OCI-M2 (cell line): ENCODE measurements around the gene FBXW7.

ENCODE experiments used
- DNase-seq: peaks from one replicate; lab custom pipeline; 2025; ENCODE audit not compliant: unreplicated experiment; lab: John Stamatoyannopoulos, UW

Gene FBXW7

DNA sequence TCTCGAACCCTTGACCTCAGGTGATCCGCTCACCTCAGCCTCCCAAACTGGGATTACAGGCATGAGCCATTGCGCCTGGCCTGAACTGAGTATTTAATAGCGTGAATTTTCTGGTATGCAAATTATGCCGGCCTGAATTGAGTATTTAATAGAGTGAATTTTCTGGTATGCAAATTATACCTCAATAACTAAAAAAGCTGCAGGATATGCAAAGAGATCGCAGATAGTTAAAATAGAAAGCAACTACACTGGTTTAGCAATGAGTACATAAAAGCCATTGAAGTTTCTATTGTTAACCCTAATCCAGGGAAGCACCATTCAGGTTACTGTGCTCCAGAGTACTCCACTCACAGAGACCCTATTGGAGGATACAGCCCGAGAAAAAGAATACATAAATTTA, 22.8 kb downstream of the FBXW7 start:
- no peak for DNase-seq

DNA sequence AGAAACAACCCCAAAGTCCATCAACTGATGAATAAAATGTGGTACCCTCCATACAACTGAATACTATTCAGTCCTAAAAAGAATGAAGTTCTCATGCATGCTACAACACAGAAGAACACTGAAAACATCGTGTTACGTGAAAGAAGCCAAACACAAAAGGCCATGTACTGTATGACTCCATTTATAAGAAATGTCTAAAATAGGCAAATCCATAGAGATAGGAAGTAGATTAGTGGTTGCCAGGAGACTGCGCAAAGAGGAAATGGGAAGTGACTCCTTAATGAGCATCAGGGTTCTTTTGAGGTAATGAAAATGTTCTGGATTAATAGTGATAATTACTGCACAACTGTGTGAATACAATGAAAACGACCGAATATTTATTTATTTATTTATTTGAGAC, 23.4 kb downstream of the FBXW7 start:
- DNase-seq = no peak

DNA sequence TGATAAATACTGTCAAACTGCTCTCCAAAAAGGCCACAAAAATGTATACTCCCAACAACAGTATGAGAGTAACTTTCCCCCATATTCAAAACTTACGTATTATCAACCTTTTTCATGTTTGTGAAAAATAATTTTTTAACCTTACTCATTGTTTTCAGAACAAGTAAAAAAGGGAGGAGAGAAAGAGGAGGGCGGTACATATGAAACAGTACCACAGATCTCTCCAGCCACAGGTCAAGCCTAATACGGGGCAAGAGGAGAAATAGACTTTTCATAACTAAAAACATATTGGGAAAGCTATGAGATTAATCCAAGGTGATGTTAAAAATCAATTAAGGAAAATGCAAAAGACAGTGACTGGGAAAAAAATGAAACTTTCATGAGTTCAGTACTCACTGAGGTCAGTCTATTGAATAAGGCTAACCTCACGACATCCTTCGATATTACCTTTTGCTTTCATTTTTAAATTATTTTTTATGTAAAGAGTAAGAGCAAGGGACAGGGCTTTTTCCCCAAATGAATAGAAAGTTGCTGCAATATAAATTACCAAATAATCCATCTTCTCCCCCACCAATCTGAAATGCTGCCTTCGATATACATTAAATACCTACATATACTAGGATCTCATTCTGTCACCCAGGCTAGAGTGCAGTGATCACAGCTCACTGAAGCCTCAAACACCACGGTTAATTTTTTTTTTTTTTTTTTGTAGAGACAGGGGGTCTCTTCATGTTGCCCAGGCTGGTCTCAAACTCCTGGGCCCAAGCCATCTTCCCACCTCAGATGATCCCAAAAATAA, 25.3 kb downstream of the FBXW7 start:
- DNase-seq = no peak

DNA sequence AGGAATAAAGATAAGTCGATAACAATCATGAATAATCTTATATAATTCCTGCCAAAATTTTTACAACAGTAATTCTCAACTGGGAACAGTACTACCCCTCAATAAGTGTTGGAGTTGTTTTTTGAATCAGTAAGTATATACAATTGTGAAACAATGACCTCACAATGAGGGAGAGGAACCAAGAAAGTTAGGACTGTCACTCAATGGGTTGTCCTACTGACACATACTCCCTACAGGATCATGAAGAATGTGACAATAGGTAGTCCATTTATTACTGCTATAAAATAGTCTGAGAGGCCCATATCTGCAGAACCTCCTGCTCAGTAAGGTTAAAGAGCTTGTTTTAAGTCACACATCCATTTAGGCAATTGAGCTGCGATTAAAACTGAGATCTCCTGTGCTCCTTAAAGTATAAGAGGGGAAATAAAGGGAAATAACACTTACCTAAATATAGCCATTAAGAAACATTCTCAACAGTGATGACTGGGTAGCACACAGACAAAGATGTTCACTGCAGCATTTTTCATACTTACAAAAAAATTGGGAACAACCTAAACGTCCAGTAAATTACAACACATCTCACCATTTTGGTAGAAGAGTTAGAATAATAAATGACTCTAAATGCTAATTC, 26.2 kb downstream of the FBXW7 start:
- DNase-seq = no peak

DNA sequence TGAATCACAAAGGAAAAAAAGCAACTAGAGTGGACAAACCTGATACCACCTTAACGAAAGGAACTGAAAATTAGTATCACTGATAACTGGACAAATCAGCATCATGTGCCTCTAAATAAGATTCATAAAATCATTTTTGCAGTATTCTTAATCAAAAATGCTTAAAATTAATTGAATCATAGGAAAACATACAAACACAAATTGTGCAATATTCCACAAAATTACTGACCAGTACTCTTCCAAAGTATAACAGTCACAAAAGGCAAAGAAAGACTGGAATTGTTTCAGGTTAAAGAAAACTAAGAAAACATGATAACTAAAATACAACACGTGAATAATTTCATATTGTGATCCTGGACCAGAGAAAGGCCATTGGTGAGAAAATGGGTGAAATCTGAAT, 27.1 kb downstream of the FBXW7 start:
- DNase-seq = no peak

DNA sequence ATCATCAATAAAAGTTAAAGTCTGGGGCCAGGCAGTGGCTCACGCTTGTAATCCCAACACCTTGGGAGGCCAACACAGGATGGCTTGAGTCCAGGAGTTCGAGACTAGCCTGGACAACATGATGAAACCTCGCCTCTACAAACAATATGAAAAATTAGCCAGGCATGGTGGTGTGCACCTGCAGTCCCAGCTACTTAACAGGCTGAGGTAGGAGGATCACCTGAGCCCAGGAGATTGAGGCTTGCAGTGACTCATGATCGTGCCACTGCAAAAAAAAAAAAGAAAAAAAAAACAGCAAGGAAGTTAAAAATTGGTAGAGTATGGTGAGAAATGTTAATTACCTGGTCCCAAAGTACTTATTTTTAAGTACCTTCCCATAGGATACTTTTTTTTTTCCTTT, 27.5 kb downstream of the FBXW7 start:
- no peak for DNase-seq

DNA sequence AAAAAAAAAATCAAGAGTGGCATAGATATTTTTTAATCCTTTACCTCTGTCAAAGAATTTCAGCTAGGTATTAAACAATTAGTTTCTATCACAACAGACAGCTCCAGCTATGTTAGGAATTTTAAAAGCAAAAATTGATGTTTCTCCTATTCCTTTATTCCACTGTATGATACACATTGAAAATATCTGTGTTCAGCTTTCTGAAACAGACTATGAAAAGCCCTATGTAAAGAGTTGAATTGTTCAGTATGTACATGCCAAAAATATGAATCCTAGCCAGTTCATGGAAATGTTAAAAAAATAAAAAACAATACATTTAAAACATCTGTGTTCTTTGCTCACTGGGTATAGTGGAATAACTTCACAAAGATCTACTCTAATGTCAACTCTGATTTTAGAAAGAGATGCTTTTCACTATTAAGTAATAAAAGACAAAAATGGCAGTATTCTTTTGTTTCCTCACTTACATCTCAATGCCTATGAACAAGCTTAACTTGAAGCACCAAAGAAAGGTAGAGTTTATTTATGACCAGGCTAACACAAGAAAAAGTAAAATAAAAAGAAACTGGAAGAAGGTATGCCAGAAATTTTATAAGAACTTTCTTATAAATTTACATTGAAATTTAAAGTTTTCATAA, 32.1 kb downstream of the FBXW7 start:
- no peak for DNase-seq

DNA sequence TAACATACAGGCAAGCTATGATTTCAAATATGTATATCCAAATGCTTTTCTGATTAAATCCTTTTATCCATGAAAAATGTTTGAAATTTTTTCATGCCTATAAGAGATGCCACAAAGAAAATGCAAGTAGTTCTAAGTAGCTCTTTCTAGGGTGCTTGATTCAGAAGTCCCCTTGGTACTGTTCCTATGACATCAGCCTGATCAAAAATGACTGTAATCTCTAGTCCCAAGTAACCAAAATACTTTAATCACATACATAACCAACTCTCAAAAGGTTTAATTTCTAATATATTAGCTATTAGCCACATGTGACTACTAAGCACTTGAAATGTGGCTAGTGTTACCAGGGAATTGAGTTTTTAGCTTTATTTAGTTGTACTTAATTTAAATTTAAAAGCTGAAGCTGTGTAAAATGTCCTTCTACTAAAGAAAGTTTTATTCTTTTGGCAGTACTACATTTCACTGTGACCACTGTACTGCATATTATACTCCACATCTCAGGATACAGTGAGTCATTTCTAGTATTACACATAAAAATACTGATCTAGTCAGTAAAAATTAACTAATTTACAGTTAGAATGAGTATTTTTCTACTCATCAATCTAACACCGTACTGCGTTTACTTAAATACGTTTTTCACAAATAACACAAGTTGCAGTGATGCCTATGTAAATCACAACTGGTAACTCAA, 33.9 kb downstream of the FBXW7 start:
- no peak for DNase-seq

DNA sequence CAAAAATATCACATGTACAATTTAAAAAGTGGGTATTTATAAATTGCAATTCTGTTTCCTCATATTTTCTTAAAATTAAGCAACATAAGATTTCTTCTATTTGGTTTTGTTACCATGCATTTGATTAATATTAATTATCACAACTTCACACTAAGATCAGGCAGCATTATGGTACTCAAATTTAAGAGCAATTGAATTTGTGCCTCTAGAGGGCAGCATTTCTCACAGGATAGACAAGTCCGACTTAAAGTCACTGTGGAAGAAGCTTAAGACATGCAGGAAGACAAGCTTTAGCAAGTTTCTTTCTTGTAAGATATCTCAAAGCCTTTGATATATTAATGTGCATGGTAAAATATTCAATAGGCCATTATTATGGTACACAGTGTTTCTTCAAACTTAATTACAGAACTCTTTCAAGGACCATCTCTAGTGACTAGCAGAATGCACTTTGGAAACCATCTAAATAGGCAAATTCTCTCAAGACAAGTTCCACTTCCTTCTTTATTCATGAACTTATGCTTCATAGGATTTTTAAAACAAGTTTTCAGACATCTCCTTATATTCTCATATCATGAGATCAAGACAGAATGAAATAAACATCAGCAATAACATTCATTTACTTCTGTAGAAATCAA, 35.0 kb downstream of the FBXW7 start:
- DNase-seq = peak; percentile 23

DNA sequence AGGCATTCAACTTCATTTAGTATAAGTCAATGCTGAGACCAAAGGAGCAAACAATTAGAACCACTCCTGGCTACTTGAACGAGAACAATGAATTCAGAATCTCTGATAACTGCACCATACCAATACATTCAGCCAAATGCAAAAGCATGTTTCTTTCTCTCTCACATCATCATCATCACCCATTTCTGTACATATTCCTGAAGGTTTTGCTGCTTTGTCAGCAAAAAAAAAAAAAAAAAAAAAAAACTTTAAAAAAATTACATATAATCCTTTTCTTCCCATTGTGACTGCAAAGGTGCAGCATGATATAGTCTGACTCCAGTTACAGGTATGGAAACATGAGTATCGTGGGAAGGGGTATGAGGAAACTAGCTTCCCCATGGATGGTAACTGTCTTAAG, 35.6 kb downstream of the FBXW7 start:
- no peak for DNase-seq

DNA sequence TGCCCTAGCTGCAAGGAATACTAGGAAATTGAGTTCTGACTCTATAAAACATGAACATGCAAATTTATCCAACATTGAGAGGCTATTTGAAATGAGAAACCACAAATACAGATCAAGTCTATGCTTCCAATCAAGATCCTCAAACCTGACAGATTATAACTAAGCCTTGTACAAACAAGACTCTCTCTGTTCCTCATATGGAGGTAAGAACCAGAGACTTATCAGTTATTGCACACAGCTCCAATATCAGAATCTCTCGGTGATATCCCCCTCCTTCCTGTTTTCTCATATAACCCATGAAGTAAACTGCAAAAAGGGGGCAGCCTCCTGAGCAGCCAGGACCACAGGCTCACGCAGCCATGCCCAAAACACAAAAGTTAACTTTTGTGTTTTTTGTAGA, 36.5 kb downstream of the FBXW7 start:
- DNase-seq = no peak

DNA sequence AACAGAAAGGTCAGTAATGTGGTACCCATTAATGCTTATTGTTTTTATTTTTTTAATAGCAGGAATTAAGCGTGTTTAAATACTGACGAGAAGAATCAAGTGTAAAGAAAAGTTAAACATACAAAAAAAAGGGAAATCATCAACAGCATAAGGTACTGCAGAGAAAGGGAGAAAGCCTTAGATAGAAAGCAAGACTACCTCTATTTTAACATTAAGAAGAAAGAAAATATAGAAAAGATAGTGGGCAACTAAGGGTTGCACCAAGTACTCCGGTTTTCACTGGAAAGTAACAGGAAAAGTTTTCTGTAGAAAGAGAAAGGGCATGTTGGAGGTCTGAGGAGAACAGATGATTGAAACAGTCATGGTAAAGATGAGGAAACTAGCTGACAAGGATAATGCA, 41.9 kb downstream of the FBXW7 start:
- no peak for DNase-seq

DNA sequence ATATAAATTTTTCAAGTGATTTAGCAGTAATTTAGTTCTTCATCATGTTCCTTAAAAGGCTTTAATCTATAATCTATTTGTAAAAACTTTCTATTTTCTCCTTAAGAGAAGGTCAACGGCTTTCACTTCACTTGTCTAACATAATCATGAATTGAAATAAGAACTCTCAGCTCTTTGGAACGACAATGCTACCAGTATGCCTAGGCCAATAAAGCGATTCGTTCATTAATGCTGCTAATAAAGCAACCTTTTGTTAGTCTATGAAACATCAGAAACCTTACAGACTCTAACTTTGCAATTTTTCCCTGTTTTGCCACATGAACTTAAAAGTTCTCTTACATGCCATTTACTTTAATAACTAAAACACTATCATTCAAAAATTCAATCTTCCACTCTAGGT, 47.6 kb downstream of the FBXW7 start:
- DNase-seq = no peak

DNA sequence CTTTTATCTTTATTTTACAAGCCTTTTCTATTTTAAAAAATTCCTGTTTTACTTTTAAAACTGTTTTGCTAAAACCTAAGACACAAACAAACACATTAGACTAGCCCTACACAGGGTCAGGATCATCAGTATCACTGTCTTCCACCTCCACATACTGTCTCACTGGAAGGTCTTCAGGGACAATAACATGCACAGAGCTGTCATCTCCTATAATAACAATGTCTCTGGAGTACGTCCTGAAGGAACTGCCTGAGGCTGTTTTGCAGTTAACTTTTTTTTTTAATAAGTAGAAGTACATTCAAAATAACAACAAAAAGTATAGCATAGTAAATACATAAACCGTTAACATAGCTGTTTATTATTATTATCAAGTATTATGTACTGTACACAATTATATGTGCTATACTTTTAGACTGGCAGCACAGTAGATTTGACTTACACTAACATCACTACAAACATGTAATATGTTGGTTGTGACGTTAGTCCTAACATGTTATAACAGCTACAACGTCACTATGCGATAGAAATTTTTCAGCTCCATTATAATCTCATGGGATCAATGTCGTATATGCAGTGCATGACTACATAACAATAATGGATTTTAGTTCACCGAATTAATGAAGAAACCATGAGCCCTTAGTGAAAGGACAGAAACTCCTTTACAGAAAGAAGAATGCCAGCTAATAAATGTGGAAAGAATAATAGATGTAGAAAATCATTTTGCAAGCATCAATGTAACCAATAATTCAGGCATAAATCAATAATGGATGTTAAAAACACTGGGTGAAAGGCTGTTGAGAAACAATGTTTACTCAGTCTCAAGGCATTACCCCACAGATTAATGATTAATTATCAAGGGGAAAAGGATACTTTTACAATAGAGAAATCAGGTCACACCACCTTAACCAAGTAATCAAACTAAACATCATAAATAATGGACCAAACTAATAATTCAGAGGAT, 49.2 kb downstream of the FBXW7 start:
- no peak for DNase-seq

DNA sequence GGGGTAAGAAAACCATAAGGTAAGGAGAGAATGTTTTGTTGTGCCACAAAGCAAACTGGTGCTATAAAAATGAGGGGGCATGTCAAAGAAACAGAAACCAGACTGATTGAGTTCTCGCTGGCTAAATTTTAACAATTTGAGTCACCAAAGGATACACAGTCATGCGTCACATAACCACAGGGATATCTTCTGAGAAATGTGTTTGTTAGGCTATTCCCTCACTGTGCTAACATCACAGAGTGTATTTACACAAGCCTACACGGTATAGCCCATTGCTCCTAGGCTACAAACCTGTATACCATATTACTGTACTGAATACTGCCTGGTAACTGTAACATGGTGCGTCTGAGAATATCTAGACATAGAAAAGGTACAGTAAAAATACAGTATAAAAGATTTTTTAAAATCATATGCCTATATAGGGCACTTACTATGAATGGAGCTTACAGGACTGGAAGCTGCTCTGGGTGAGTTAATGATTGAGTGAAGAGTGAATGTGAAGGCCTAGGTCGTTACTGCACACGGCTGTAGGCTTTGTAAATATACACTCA, 50.1 kb downstream of the FBXW7 start:
- DNase-seq = no peak

DNA sequence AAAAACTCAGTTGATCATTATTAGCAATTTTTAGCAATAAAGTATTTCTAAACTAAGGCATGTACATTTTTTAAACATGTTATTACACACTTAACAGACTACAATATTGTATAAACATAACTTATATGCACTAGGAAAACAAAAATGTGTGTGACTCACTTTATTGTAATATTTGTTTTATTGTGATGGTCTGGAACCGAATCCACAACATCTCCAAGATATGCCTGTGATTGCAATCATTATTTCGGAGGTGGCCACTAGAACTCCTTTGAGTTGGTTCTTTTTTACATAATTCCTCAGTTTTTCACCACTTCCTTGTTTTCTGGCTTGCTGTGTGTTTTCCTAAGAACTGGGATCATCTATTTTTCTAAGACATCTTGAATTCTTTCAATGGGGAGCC, 53.7 kb downstream of the FBXW7 start:
- no peak for DNase-seq

DNA sequence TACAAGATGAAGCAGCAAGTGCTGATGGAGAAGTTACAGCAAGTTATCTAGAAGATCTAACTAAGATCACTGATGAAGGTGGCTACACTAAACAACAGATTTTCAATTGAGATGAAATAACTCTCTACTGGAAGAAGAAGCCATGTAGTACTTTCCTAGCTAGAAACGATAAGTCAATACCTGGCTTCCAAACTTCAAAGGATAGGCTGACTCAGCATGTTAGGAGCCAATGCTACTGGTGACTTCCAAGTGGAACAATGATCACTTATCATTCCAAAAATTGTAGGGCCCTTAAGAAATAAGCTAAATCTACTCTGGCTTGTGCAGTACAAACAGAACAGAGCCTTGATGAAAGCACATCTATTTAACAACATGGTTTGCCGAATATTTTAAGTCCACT, 55.0 kb downstream of the FBXW7 start:
- no peak for DNase-seq

DNA sequence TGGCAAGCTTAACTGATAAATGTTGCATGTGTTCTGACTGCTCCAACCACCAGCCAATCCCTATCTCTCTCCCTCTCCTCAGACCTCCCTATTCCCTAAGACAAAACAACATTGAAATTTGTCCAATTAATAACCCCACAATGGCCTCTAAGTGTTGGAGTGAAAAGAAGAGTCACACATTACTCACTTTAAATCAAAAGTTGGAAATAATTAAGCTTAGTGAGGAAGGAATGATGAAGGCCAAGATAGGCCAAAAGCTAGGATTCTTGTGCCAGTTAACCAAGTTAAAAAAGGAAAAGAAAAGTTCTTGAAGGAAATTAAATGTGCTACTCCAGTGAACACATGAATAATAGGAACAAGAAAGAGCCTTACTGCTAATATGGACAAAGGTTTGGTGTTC, 55.6 kb downstream of the FBXW7 start:
- DNase-seq = no peak

DNA sequence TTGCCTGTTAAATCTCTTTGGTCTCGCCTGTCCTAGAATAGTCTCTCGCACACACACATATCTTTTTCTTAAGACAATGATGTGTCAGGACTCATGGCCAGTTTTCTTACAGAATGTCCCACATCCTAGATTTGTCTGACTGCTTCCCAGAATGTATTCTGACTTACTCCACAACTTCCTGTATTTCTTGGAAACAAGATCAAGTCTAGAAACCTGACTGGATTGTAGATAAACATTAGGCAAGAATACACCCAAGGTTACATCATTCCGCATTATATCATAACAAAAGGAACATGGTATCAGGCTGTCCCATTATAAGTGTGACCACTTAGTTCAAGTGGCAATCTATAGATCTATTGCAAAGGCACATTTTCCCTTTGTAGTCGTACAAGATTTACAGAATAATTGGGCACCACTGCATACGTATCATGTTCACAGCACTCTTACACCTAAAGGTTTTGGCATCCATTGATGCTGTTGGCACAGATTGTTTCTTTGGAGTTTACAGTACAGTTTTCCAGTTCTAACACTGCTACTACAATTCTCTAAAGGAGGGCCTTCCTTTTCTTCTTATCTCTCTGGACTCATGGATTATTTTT, 56.4 kb downstream of the FBXW7 start:
- no peak for DNase-seq
